Central memory CD8-positive, alpha-beta T cell (primary cell): ENCODE results near the gene GRK2.

ENCODE experiments used
- ATAC-seq: fragments of 150-1000 bp; cut with Tn5 transposase; replicated peaks from 2 replicates; pipeline ENCODE4 v1.10.0; 2022; ENCODE audit warnings: mild to moderate bottlenecking, moderate FRiP score, moderate number of reproducible peaks; ENCODE audit not compliant: poor library complexity, severe bottlenecking; ENCODE audit errors: extremely low read depth
- DNase-seq, 2 donors: peaks; one replicate each; pipeline ENCODE4 v3.0.0; 2021; ENCODE audit warnings: low spot score in 2 of 2
- H3K27ac Mint-ChIP-seq: one replicate; pipeline ENCODE4 v1.8.0; 2022; ENCODE audit warnings: low read depth, mild to moderate bottlenecking, moderate library complexity, mixed read lengths
- H3K27me3 Mint-ChIP-seq: one replicate; pipeline ENCODE4 v1.8.0; 2022; ENCODE audit warnings: mixed read lengths
- H3K36me3 Mint-ChIP-seq: one replicate; pipeline ENCODE4 v1.8.0; 2022; ENCODE audit warnings: mild to moderate bottlenecking, moderate library complexity, mixed read lengths; ENCODE audit not compliant: insufficient read depth
- H3K4me1 Mint-ChIP-seq: one replicate; pipeline ENCODE4 v1.8.0; 2022; ENCODE audit warnings: mixed read lengths
- H3K4me3 Mint-ChIP-seq: one replicate; pipeline ENCODE4 v1.8.0; 2022; ENCODE audit warnings: mild to moderate bottlenecking, moderate library complexity, mixed read lengths
- H3K9me3 Mint-ChIP-seq: one replicate; pipeline ENCODE4 v1.8.0; 2022; ENCODE audit warnings: mixed read lengths

Gene GRK2

DNA sequence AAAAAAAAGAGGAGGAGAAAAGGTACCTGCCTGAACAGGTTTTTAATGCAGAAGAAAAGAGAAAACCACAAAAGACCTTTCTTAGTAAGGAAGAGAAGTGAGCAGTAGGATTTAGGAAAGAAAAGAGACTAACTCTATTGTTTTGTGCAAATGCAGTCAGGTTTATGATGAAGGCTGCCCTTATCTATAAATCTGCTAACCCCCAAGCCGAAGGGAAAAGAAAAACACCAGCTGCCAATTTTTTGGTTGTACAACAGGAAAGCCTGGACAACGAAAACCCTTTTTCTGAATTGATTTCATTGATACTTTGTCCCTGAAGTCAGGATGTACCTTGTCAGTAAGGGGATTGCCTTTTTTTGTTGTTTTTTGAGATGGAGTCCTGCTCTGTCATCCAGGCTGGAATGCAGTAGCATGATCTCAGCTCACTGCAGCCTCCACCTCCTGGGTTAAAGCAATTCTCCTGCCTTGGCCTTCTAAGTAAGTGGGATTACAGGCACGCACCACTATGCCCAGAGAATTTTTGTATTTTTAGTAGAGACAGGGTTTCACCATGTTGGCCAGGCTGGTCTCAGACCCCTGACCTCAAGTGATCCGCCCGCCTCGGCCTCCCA, 65.9 kb downstream of the GRK2 start:
- H3K4me1 Mint-ChIP-seq, result no peaks in the 10 kb centered on the region
- no peak overlapping the region for H3K27ac Mint-ChIP-seq
- no peaks in the 10 kb centered on the region for H3K36me3 Mint-ChIP-seq
- no peaks in the 10 kb centered on the region for H3K27me3 Mint-ChIP-seq
- ATAC-seq (no peak), DNase-seq (no peak)
- H3K9me3 Mint-ChIP-seq, result no peaks in the 10 kb centered on the region
- no peak overlapping the region for H3K4me3 Mint-ChIP-seq
